Measurements from ENCODE around the gene AGAP1.

Gene AGAP1

GRCh38 chr2:236170590-236171165 is 676.8 kb downstream of the AGAP1 start:
- no peak overlapping the region for H3K4me3 ChIP-seq (ENCODE audit: low read depth, low read length)
- TF ChIP-seq CTCF (IDR thresholded peaks at IDR 0.05; ENCODE audit: low read depth, low read length, missing control alignments) = no peak
- no peak for DNase-seq (ENCODE audit: low read depth)

DNA sequence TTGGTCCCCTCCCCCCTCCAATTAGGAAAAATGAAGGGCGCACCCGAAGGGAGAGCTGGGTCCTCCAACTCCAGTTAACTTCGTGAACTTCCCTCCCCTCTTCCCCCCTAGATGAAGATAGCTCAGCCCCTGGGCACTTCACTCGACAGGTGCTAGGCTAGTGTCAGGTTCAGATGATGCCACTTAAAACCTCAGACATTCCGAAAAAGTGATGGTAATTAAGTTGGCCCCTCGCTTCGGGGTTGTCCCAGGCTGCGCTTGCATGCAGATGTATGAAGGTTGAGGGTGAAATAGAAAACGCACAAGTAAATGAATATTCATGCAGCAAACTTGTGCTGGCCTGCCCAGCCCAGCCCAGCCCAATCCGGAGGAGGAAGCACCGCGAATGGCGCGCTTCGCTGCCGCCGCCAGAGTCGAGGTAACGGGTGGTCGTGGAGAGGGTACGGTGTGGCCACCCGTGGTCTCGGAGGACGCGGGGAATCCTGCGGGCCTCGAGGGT is 677.4 kb downstream of the AGAP1 start:
- TF ChIP-seq CTCF (IDR thresholded peaks at IDR 0.05; ENCODE audit: low read depth, low read length, missing control alignments) = no peak
- no peak for DNase-seq (ENCODE audit: low read depth)
- H3K4me3 ChIP-seq (ENCODE audit: low read depth, low read length) = no peak overlapping the region

GRCh38 chr2:236171680-236172254 is 677.9 kb downstream of the AGAP1 start:
- no peak overlapping the region for H3K4me3 ChIP-seq (ENCODE audit: low read depth, low read length)
- DNase-seq (ENCODE audit: low read depth) = no peak

GRCh38 chr2:236172255-236173035 is 678.6 kb downstream of the AGAP1 start:
- H3K4me3 ChIP-seq (ENCODE audit: low read depth, low read length) = no peak overlapping the region
- TF ChIP-seq CTCF (IDR thresholded peaks at IDR 0.05; ENCODE audit: low read depth, low read length, missing control alignments) = no peak
- DNase-seq (ENCODE audit: low read depth) = no peak

More at GRCh38 chr2:236171680-236172254, 677.9 kb downstream of the AGAP1 start:
- no peak for TF ChIP-seq CTCF (IDR thresholded peaks at IDR 0.05; ENCODE audit: low read depth, low read length, missing control alignments)

DNA sequence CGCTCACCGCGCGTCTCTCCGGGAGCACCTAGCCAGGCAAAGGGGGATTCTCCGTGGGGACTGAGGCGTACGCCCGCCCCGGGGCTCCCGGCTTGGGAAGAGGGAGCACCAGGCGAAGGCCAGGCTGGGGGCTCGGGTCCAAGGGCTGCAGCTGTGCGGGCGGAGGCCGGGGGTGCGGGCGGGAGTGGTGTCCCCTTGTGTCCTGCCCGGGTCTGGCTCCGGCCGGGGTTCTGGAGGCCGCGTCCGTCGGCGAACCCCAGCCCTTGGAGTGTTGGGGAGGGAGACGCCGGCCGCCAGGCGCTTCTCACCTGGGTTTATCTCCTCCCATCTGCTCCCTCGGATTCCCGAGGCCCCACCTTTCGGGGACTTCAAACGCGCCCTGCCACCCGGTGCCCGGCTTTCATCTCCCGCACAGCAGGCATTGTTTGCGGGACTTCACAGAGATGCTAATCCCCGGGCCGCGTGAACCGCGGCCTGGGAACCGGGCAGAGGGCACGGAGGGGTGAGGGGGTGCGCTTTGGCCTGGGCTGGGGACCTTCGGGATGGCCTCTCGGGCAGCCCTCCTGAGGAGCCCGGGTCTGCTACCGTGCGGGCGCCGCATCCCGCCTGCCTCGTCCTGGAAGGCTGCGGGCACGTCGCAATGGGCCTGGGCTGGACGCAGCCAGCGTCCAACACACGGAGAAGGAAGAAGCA is 679.3 kb downstream of the AGAP1 start:
- TF ChIP-seq CTCF (IDR thresholded peaks at IDR 0.05; ENCODE audit: low read depth, low read length, missing control alignments) = no peak
- no peak for DNase-seq (ENCODE audit: low read depth)
- H3K4me3 ChIP-seq (ENCODE audit: low read depth, low read length) = no peak overlapping the region

- H3K4me3 ChIP-seq (ENCODE audit: low read depth, low read length) = no peak overlapping the region
- no peak for DNase-seq (ENCODE audit: low read depth)
- TF ChIP-seq CTCF (IDR thresholded peaks at IDR 0.05; ENCODE audit: low read depth, low read length, missing control alignments) = no peak
Observed at GRCh38 chr2:236173729-236174607, 680.1 kb downstream of the AGAP1 start.

Data from GM12864 (cell line).